ENCODE measurements around the gene COL4A2.

GRCh38 chr13:110419946-110420345 is 112.9 kb downstream of the COL4A2 start:
- TF ChIP-seq FOXM1 (IDR thresholded peaks at IDR 0.05; ENCODE audit: borderline replicate concordance), result no peak
- TF ChIP-seq HDGF (IDR thresholded peaks at IDR 0.05; ENCODE audit: borderline replicate concordance), result no peak
- no peak for TF ChIP-seq NFRKB (IDR thresholded peaks at IDR 0.05)
